OCI-M2 (cell line): ENCODE data around the gene PTMS.

Source experiments
- DNase-seq: peaks from one replicate; lab custom pipeline; 2025; ENCODE audit not compliant: unreplicated experiment; lab: John Stamatoyannopoulos, UW

Gene PTMS

DNA sequence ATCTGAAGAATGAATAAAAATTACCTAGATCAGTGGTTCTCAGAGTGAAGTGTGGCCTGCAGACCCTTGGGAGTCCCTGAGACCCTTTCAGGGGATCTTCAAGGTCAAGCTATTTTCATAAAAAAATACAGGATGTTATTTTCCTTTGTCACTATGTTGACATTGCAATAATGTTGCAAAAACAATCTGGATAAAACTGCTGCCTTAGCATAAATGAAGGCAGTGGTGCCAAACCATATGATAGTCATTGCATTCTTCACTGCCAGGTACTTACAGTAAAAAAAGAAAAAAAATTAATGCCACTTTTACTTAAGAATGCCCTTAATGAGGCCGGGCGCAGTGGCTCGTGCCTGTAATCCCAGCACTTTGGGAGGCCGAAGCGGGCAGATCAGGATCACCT is 21.1 kb downstream of the PTMS start:
- DNase-seq: no peak

DNA sequence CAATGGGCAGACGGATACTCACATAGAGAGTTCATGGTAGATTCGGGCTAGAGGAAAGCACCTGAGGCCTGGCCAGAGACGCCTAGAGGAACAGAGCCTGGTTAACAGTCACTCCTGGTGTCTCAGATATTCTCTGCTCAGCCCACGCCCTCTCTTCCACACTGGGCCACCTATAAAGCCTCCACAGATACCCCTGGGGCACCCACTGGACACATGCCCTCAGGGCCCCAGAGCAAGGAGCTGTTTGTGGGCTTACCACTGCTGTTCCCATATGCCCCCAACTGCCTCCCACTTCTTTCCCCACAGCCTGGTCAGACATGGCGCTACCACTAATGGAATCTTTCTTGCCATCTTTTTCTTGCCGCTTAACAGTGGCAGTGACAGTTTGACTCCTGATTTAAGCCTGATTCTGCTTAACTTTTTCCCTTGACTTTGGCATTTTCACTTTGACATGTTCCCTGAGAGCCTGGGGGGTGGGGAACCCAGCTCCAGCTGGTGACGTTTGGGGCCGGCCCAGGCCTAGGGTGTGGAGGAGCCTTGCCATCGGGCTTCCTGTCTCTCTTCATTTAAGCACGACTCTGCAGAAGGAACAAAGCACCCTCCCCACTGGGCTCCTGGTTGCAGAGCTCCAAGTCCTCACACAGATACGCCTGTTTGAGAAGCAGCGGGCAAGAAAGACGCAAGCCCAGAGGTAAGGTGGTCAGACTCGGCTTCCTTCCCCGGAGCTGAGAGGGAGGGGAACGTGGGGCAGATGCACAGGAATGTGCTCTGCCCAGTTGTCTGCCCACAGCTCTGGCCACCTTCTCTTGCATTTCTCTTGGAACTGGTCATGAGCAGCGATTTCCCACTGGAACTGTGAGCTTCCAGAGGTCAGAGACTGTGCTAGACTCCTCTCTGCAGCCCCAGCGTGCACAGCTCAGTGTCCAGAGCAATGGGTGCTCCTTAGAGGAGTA is 23.1 kb downstream of the PTMS start, which contains the start of gene CD4:
TSS of gene CD4 (plus strand) at position 557 of the 953 bp plus-strand sequence. CDS start 10,611 bp downstream, outside the sequence.
- DNase-seq: no peak

DNA sequence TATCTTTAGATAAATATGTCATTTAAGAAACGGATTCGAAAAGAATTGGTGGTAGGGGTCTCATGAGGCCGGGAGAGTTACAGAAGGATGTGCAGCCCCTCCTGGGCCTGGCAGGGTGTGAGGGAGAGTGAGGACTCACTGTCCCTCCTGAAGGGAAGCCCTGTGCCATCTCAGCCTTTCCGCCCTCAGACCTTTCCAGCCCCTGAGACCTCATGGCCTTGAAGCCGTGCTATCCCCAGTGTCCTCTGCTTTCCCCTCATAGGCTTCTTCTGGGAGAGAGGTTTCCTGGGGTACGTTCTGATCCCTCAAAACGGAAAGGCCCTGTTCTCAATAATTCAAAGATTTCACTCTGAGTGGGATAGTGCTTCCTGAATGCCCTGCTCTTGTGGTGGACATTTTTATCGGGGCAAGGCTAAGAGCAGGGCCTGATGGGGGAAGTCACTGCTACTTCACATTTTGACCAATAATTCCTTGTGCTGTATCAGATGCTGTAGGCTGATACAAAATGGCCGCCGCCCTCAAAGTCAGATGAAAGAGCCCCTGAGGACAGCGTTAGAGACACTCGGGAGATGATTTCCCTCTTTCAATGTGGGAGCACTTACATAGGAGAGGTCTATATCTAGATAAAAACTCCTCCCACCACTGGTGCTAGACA is 24.5 kb downstream of the PTMS start:
- no peak for DNase-seq

DNA sequence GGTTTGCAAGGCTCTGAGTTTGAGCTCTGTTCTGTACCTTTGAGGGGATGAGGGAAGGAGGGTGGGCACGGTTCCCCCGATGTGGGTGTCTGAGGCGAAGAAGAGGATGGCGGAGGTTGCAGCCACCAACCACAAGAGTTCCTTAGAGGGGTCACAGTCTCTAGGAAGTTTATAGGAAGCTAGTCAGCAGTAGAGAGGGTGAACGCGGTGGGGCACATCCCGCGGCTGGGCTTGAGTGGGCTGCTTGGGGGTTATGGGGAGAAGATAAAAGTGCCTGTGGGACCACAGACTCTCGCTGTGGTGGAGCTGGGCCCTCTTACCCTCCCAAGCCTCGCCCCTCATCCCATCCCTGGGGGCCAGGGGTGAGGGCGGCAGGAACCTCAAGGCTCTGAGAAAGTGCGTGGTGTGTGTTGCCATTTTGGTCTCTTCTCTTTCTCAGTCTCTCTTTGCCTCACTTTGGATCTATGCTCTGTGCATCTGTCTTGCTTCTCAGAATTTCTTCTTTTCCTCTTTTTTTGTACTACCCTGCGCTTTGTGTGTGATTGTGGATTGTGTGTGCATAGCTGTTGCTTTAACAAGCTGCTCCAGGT is 25.9 kb downstream of the PTMS start:
- no peak for DNase-seq

DNA sequence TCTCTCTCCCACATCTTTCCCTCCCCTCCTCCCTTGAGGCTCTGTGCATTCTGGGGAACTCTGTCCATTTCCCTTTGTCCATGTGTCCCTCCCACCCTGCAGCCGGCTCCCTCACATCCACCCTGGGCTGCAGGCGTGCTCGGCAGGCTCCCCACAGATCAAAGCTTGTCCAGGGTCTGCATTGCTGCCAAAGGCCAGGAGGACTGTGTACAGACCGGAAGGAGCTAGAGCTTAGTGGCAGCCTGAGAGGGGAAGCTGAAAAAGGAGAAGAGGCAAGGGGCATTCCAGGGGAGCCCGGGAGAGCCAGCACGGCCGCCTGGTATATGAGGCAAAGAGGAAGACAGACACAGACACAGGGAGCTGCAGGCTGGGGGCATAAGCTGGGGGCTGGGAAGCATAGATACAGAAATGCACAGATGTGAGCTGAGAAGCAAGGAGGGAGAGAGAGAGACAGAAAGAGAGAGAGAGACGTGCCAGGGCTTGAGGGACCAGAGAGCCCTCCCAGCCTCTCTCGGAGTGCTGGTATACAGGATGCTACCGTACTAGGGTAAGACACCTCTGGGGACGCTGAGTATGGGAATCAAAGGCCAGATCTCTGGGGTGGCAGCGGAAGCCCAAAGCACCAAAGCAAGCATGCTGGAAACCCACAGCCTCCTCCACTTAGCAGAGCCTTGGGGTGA is 26.5 kb downstream of the PTMS start:
- DNase-seq: no peak

DNA sequence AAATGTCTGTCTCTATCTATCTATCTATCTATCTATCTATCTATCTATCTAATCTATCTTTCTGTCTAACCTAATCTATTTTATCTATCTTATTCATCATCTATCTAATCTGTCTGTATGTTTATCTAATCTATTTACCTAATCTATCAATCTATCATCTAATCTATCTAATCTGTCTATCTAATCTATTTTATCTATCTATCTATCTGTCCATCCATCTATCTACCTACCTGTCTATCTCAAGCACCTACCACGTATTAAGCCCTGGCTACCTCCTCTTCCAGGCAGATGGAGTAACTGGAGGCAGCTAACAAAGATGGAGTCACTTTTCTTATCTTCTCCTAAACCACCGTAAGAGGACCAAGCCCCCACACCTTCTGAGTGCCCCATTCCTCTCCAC is 28.9 kb downstream of the PTMS start:
- DNase-seq: no peak

DNA sequence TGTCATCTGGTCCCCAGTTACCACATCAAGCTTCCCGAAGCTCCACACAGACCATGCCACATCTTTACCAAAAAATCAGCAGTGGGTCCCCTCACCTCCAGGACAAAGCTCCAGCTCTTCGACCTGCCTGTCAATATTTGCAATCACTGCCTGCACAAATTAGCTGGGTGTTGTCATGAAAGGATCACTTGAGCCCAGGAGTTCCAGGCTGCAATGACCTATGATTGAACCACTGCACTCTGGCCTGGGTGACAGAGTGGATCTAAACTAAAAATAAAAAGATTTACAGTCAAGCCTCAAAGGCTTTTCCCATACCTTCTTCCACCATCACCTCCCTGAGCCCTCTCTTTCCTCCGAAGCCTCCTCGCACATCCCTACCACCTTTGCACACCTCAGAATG is 30.4 kb downstream of the PTMS start:
- DNase-seq: no peak

DNA sequence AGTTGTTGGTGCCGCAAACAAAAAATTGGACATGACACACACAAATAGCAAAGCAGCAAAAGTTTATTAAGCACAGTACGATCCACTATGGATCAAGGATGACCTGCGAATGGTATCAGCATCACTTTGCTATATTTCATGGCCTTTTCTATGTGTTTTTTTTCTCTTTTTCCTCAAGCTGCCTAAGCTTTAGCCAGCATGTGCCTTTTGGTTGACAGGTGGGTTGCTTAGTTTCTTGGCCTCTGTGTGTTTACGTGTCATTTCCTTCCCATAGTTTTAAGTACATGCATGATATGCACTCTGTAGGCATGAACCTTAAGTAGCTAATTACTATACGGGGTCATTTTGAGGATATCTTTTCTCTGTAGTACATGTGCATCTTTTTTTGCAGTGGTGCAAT is 33.0 kb downstream of the PTMS start:
- DNase-seq: no peak

DNA sequence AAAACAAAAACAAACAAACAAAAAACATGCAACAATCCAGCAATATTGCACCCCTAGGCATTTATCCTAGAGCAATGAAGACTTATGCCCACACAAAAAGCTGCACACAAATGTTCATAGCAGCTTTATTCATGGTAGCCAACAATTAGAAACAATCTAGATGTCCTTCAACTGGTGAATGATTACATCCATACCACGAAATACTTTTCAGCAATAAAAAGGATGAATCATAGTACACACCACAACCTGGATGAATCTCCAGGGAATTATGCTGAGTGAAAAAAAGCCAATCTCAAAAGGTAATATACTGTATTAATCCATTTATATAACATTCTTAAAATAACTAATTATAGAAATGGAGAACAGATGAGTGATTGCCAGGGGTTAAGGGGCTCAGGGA is 41.0 kb downstream of the PTMS start:
- DNase-seq: no peak

DNA sequence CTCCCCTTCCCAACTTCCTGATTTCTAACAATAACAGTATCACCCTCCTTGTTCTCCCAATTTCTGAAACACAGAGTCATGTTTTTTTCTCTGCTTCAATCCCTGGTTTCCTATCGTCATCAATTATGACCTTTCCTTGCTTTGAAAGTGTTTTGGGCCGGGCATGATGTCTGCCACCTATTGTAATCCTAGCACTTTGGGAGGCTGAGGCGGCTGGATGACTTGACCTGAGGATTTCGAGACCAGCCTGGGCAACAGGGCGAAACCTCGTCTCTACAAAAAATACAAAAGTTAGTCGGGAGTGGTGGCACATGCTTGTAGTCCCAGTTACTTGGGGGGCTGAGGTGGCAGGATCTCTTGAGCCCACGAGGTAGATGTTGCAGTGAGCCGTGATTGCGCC is 42.9 kb downstream of the PTMS start:
- no peak for DNase-seq

DNA sequence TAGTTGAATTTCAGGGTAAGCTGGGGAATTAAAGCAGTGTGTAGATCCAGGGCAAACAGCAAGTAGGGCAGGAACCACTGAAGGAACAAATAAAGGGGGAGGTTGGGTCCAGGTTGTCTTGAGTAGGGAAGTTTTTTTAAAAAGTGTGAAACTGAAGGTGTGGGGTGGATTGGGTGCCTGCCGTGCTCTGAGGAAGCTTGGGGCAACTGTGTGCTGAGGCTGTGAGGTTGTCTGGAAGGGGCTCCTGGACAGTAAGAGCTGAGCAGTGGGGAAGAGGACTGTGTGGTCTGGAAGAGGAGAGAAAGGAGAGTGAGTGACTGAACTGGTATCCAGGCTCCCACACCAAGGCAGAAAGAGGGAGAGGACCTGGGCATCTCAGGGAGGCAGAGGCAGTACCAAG is 44.6 kb downstream of the PTMS start:
- DNase-seq: no peak

DNA sequence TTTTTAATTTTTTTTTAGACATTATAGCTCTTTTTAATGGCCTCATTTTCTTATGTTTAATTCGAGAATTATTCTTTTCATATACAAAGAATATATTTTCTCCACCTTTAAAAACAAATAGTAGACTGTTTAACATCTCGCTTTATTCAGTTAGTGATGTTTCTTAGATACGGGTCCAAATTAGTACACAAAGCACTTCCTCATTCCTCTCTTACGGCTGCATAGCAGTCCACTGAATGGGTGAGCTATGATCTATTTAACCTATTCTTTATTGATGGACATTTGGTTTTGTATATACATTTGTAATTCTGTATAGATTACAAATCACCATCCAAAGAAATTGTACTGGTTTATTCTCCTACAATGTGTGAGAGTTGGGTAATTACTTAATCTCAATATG is 47.2 kb downstream of the PTMS start:
- DNase-seq: no peak

DNA sequence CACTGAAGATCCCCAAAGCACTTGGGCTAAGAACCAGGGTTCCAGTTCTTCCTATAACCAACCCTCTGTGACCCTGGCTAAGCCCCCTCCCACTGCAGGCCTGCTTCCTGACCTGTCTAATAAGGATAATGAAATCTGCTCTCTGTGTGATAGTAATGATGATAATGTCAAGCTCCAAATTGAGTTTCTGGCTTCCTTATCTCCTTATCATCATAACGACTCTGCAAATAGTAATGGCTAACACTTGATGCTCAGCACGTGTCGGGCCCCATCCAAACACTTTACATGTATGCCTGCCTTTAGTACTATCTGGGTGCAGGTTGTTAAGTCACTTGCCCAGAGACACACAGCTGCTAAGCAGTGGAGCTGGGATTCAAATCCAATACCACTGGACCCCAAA is 50.4 kb downstream of the PTMS start:
- no peak for DNase-seq

DNA sequence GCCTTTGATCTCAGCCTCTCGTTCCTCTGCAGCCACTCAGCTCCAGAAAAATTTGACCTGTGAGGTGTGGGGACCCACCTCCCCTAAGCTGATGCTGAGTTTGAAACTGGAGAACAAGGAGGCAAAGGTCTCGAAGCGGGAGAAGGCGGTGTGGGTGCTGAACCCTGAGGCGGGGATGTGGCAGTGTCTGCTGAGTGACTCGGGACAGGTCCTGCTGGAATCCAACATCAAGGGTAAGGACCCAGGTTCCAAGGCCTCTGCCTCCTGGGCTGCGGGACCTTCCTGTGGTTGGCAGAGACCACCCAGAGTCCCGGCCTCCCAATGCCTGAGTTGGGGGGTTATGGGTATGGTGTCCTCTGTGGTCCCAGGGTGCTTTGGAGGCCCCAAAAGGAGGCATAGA is 50.9 kb downstream of the PTMS start:
- no peak for DNase-seq

DNA sequence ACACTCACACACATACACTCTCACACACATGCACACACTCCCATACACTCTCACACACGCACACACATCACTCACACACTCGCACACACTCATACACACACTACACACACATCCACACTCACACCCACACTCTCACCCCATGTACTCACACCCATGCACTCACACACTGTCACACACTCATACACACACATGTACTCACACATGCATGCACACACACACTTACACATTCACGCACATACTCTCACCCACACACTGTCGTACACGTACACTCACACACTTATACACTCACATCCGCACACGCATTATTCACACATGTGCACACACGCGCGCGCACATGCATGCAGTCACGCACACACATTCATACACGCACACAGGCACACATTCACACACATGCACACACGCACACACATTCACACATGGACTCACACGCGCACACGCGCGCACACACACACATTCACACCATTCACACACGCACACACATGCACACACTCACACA is 51.5 kb downstream of the PTMS start:
- DNase-seq: no peak

DNA sequence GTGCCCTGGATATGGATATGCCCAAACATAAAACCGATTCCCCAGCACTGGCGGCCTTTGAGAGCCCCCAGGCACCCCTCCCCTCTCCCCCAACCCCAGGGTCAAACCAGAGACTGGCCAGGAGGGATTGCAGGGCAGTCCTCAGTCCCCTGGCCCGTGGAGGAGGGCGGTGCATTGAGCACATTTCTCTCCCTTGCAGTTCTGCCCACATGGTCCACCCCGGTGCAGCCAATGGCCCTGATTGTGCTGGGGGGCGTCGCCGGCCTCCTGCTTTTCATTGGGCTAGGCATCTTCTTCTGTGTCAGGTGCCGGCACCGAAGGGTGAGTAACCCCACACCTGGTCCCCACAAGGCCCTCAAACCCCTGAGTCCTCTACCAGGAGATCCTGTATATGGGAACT is 52.1 kb downstream of the PTMS start:
- DNase-seq: no peak

DNA sequence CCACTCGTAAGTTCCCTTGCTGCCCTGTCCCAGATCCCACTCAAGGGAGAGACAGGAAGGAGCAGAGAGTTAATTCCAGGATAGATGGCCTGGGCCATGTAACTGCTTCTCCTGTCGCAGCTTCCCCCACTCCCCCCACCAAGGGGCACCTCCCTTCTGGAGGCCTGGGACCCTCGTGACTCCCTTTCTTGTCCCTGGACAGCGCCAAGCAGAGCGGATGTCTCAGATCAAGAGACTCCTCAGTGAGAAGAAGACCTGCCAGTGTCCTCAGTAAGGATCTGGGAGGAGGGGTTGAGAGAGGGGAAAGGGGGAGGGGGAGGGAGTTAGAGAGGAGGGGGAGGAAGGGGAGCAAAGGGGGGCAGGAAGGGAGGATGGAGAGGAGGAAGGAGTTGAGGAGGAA is 52.5 kb downstream of the PTMS start:
- no peak for DNase-seq

DNA sequence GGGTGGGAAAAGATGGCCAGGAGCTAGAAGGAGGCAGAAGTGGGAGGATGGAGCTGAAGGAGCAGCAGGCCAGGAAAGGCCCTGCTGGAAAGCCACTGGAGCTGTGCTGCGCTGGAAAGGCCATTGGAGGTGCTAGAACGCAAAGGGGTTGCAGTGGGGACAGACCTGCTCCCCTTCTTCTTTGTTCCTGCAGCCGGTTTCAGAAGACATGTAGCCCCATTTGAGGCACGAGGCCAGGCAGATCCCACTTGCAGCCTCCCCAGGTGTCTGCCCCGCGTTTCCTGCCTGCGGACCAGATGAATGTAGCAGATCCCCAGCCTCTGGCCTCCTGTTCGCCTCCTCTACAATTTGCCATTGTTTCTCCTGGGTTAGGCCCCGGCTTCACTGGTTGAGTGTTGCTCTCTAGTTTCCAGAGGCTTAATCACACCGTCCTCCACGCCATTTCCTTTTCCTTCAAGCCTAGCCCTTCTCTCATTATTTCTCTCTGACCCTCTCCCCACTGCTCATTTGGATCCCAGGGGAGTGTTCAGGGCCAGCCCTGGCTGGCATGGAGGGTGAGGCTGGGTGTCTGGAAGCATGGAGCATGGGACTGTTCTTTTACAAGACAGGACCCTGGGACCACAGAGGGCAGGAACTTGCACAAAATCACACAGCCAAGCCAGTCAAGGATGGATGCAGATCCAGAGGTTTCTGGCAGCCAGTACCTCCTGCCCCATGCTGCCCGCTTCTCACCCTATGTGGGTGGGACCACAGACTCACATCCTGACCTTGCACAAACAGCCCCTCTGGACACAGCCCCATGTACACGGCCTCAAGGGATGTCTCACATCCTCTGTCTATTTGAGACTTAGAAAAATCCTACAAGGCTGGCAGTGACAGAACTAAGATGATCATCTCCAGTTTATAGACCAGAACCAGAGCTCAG is 53.2 kb downstream of the PTMS start:
- DNase-seq: no peak

DNA sequence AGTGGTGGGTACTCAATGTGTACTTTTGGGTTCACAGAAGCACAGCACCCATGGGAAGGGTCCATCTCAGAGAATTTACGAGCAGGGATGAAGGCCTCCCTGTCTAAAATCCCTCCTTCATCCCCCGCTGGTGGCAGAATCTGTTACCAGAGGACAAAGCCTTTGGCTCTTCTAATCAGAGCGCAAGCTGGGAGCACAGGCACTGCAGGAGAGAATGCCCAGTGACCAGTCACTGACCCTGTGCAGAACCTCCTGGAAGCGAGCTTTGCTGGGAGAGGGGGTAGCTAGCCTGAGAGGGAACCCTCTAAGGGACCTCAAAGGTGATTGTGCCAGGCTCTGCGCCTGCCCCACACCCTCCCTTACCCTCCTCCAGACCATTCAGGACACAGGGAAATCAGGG is 54.0 kb downstream of the PTMS start:
- no peak for DNase-seq
